GM12875 (cell line): ENCODE measurements around the gene C11orf91.
"Not testable (repeated sequence)": the region's sequence is repeated elsewhere in the genome, so short reads cannot be mapped to it uniquely, and the experiment has no call there.

Source experiments
- H3K4me3 ChIP-seq: one replicate; pipeline ENCODE4 v1.5.1; 2011; ENCODE audit warnings: low read depth, low read length, control low read depth
- CTCF ChIP-seq: IDR thresholded peaks from 2 replicates; pipeline ENCODE4 v1.5.1; 2011; ENCODE audit warnings: low read depth, mild to moderate bottlenecking, control low read depth, inconsistent platforms, low read length, moderate library complexity, borderline replicate concordance; ENCODE audit not compliant: insufficient read depth

C11orf91 gene

DNA sequence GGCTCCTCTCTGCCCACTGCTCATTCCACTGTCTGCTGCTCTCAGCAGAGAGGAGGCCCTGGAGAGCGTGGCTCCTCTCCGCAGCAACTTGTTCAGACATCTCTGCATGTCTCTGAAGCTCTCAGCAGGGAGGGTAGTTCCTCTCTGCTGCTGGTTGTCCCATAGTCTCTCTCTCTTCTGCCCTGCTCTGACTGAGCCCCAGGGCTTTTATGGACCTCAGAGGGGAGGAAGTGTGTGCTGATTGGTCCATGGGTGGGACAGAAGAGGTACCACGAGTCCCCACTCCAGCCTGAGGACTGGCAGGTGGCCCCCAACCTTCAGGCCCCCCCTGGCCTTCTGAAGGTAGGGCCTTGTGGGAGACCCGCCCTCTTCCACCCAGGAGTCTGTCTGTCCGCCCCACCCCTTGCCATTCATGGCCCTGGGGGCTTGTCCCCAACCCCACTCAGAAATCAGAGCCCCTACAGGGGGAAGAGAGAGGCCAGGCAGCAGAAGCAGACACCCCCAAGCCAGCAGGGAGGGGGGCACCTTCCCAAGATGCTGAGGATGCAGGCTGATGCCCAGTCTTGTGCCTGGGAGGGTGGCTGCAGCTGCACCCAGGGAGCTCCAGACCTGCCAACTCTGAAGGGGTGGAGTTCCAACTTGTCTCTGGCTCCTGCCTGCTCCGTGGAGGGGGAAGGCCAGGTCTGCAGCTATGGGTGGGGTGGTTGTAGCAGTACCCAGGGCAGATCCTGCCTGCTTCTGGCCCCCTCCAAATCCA is 35.1 kb downstream of the C11orf91 start:
- no peak for TF ChIP-seq CTCF
- H3K4me3 ChIP-seq: no peak overlapping the region

- TF ChIP-seq CTCF: no peak
- no peak overlapping the region for H3K4me3 ChIP-seq
Measured at GRCh38 chr11:33664827-33665226, 35.8 kb downstream of the C11orf91 start.

- H3K4me3 ChIP-seq: no peak overlapping the region
- TF ChIP-seq CTCF: no peak
Measured at GRCh38 chr11:33664166-33664565, 36.5 kb downstream of the C11orf91 start.

DNA sequence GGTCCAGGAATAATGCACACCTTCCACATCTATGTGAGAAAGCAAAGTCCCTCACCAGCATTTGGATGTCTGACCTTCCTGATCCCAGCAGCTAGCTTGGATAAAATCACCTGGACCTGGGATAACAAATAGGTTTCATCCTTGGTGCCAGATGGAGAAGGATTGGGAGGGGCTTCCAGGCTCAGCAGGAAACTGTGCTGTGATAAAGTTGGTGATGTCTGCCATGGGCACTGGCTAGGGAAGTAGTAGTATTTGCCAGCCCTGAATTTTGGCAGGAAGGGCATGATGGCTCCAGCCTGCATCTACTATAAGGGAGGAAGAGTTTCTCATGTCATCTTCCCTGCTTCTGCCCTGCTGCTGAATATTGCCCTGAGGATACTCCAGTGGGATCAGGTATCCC is 37.5 kb downstream of the C11orf91 start:
- TF ChIP-seq CTCF: no peak
- no peak overlapping the region for H3K4me3 ChIP-seq

DNA sequence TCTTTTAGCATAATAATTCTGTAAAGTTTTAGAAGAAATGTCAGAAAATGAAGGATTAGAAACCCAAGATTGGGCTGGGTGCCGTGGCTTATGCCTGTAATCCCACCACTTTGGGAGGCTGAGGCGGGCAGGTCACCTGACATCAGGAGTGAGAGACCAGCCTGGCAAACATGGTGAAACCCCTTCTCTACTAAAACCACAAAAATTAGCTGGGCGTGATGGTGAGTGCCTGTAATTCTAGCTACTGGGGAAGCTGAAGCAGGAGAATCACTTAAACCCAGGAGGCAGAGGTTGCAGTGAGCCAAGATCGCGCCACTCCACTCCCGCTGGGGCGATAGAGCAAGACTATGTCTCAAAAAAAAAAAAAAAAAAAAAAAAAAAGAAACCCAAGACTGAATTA is 39.1 kb downstream of the C11orf91 start:
- not testable (repeated sequence) for H3K4me3 ChIP-seq

DNA sequence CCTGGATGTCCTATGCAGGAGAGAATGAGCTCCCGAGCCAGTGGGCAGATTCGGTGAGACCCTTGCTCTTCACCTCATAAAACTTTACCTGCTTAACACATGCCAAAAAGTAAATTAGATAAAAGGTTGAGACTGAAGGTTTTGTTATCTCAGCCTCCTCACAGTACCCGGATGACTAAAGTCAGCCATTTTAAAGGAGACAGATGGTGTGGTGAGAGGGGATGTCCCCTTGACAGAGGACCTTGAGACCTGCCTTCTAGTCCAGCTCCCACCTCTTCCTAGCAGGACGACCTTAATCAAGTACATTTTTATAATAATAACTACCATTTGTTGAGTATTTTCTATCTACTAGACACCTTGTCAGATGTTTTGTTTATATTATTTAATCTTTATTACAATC is 39.7 kb downstream of the C11orf91 start:
- H3K4me3 ChIP-seq: no peak overlapping the region
- TF ChIP-seq CTCF: no peak

DNA sequence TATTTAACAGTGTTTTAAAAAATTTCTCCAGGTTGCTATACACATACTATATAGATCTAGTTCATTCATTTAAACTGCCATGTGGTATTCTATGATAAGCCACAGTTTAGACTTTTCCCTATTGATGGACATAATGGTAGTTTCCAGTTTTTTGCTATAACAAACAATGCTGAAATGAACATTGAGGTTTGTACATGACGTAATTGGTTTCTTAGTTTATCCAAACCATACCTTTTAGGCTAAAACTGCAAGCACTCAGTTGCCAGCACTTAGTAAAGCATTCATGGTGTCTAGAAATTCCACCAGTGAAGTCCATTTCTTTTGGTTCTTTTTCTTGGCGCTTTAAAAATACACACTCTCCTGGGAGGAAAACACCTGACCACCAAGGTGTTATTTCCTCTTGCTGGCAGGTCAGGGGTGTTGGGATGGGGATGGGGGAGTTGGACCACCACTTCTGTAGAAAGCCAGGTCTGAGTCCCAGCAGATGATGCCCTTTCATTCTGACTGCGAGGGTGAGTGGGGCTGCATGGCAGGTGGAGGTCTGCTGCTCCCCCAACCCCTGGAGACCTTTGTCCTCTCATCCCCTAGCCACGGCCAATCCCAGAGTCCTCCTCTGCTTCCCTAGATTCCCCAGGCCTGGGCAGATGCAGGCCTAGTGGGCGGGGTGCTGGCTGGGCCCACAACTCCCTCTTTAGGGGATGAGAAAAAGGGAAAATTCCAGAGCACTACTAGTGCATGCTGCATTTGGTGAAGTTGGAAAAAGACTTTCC is 41.1 kb downstream of the C11orf91 start:
- TF ChIP-seq CTCF: no peak
- H3K4me3 ChIP-seq: no peak overlapping the region
